Caco-2 (cell line): ENCODE measurements around the gene MACROD1. TPM values are rescaled to one million over a fixed set of nuclear protein-coding genes. Genes with fewer than 3 reads are reported as not detected.

Source experiments
- BruUV-seq: library from RNA; stranded (reverse); fragments of 400-500 nt; replicated peaks from 2 replicates; lab custom pipeline; 2021; lab: Mats Ljungman, UMichigan
- CTCF ChIA-PET: fragments of 300-600 bp; sonication (Branson Sonifier 250); formaldehyde crosslinking; loops from one replicate; lab custom pipeline; 2022; ENCODE audit warnings: antibody characterized with exemption; lab: Charles Lee
- POLR2A ChIA-PET: fragments of 300-600 bp; sonication (Branson Sonifier 250); formaldehyde crosslinking; loops from one replicate; lab custom pipeline; 2022; ENCODE audit warnings: antibody characterized with exemption; lab: Charles Lee
- DNase-seq, 2 experiments: peaks; one replicate each; pipeline versions ENCODE4 v3.0.0 to v3.0.0-alpha.2; 2020 to 2022
- H3K27me3 ChIP-seq: replicated peaks from 2 replicates; pipeline ENCODE4 v1.6.0; 2011; ENCODE audit warnings: low read length; ENCODE audit not compliant: control insufficient read depth, insufficient read depth
- H3K36me3 ChIP-seq: 2 replicates; pipeline ENCODE4 v1.5.1; 2011; ENCODE audit warnings: low read length; ENCODE audit not compliant: control insufficient read depth, insufficient read depth
- H3K4me1 ChIP-seq: fragments of 250-450 bp; sonication (Bioruptor Pico); 2 replicates; pipeline ENCODE4 v1.5.1; 2020; ENCODE audit warnings: mild to moderate bottlenecking
- H3K4me3 ChIP-seq: 2 replicates; pipeline ENCODE4 v1.5.1; 2011; ENCODE audit warnings: low read depth, mild to moderate bottlenecking, control low read depth, low read length
- H3K9me3 ChIP-seq: fragments of 250-450 bp; sonication (Bioruptor Pico); 2 replicates; pipeline ENCODE4 v1.5.1; 2020; ENCODE audit warnings: mild to moderate bottlenecking, moderate library complexity
- H3K27ac Mint-ChIP-seq: one replicate; pipeline ENCODE4 v1.8.0; 2022; ENCODE audit warnings: mixed read lengths; ENCODE audit not compliant: unreplicated experiment
- H3K27me3 Mint-ChIP-seq: one replicate; pipeline ENCODE4 v1.8.0; 2022; ENCODE audit warnings: mixed read lengths; ENCODE audit not compliant: insufficient read depth, unreplicated experiment
- H3K36me3 Mint-ChIP-seq: one replicate; pipeline ENCODE4 v1.8.0; 2022; ENCODE audit warnings: mild to moderate bottlenecking, mixed read lengths; ENCODE audit not compliant: insufficient read depth, unreplicated experiment
- H3K4me1 Mint-ChIP-seq: one replicate; pipeline ENCODE4 v1.8.0; 2022; ENCODE audit warnings: low read depth, mixed read lengths; ENCODE audit not compliant: unreplicated experiment
- H3K4me3 Mint-ChIP-seq: one replicate; pipeline ENCODE4 v1.8.0; 2022; ENCODE audit warnings: mild to moderate bottlenecking, moderate library complexity, mixed read lengths; ENCODE audit not compliant: unreplicated experiment
- H3K9me3 Mint-ChIP-seq: one replicate; pipeline ENCODE4 v1.8.0; 2022; ENCODE audit warnings: mixed read lengths; ENCODE audit not compliant: unreplicated experiment
- CTCF ChIP-seq, 2 experiments: fragments of 200-600 bp in 1 of 2; IDR thresholded peaks; 1 replicate in 1 of 2; 2 replicates in 1 of 2; pipeline versions ENCODE4 v1.5.1 to v1.8.0; 2011 to 2022; ENCODE audit warnings: antibody characterized with exemption in 1 of 2, control low read depth in 1 of 2, inconsistent platforms in 1 of 2, low read depth in 1 of 2, low read length in 1 of 2, mild to moderate bottlenecking in 1 of 2, moderate library complexity in 1 of 2; ENCODE audit not compliant: insufficient read depth in 1 of 2, severe bottlenecking in 1 of 2, unreplicated experiment in 1 of 2
- intact Hi-C: fragments of 100-400 bp; cut with micrococcal nuclease; formaldehyde crosslinking; loops from one replicate; pipeline ENCODE4 v1.10.0; 2022; ENCODE audit not compliant: unreplicated experiment
- total RNA-seq: library from RNA; stranded (reverse); gene quantifications from 2 replicates; pipeline ENCODE4 v1.2.3, GENCODE V29; 2022

MACROD1 gene
- total RNA-seq, 1 experiment from 2014 or later, result 29.6 TPM

GRCh38 chr11:64036087-64037026, 129.6 kb downstream of the MACROD1 start:
- Mint-ChIP-seq H3K27me3 (peaks cover 11% of the 10 kb centered on the region), H3K27ac (no peak overlapping the region), H3K4me1 (peaks cover 4% of the 10 kb centered on the region), H3K9me3 (no peaks in the 10 kb centered on the region), H3K36me3 (no peaks in the 10 kb centered on the region), H3K4me3 (no peak overlapping the region)
- no peaks in the 10 kb centered on the region; the same call in 1 of the 2 replicates for H3K27me3 ChIP-seq
- no peaks in the 10 kb centered on the region; the same call in 1 of the 2 replicates for H3K4me1 ChIP-seq
- intact Hi-C loops, result no loop called here
- BruUV-seq, result no TSS peak
- ChIA-PET POLR2A (no interaction called here), CTCF (no interaction called here)
- no peak for DNase-seq
- no peak for TF ChIP-seq CTCF (IDR thresholded peaks at IDR 0.05; ENCODE audit: insufficient read depth in 1 of 2, low read depth in 1 of 2, low read length in 1 of 2, severe bottlenecking in 1 of 2, unreplicated experiment in 1 of 2)
- H3K4me3 ChIP-seq, result peak overlapping the region; percentile 17
- H3K9me3 ChIP-seq, result no peaks in the 10 kb centered on the region
- no peaks in the 10 kb centered on the region for H3K36me3 ChIP-seq

- no peak for DNase-seq
- BruUV-seq, result no TSS peak
- TF ChIP-seq CTCF (IDR thresholded peaks at IDR 0.05; ENCODE audit: insufficient read depth in 1 of 2, low read depth in 1 of 2, low read length in 1 of 2, severe bottlenecking in 1 of 2, unreplicated experiment in 1 of 2), result no peak
- peak within 1 kb of the TSS; percentile 68 for H3K4me3 Mint-ChIP-seq
- intact Hi-C loops, result no loop called here
- H3K36me3 ChIP-seq, result no peaks in the 10 kb centered on the region
- ChIA-PET CTCF (no interaction called here), POLR2A (no interaction called here)
- no peaks in the 10 kb centered on the region for H3K9me3 Mint-ChIP-seq
- H3K27me3 Mint-ChIP-seq, result peaks cover 11% of the 10 kb centered on the region
- H3K4me1 ChIP-seq, result no peaks in the 10 kb centered on the region; the same call in 1 of the 2 replicates
- peak within 1 kb of the TSS; percentile 17 for H3K4me3 ChIP-seq
- H3K4me1 Mint-ChIP-seq, result no peaks in the 10 kb centered on the region
- no peaks in the 10 kb centered on the region for H3K9me3 ChIP-seq
- H3K36me3 Mint-ChIP-seq, result no peaks in the 10 kb centered on the region
- no peak within 1 kb of the TSS for H3K27ac Mint-ChIP-seq
- H3K27me3 ChIP-seq, result no peaks in the 10 kb centered on the region; the same call in 1 of the 2 replicates
Observed at GRCh38 chr11:64035576-64035975, 130.3 kb downstream of the MACROD1 start, which contains the start of gene FLRT1. Gene FLRT1, plus strand, starts transcription at chr11:64035931. Its CDS starts 80,337 bp downstream, at chr11:64116268.

GRCh38 chr11:64035081-64035524, 130.8 kb downstream of the MACROD1 start:
- TF ChIP-seq CTCF (IDR thresholded peaks at IDR 0.05; ENCODE audit: insufficient read depth in 1 of 2, low read depth in 1 of 2, low read length in 1 of 2, severe bottlenecking in 1 of 2, unreplicated experiment in 1 of 2), result no peak
- Mint-ChIP-seq H3K36me3 (no peaks in the 10 kb centered on the region), H3K9me3 (no peaks in the 10 kb centered on the region), H3K27ac (no peak overlapping the region), H3K27me3 (peaks cover 11% of the 10 kb centered on the region), H3K4me3 (peak overlapping the region; percentile 68), H3K4me1 (no peaks in the 10 kb centered on the region)
- ChIA-PET CTCF (no interaction called here), POLR2A (no interaction called here)
- H3K9me3 ChIP-seq, result no peaks in the 10 kb centered on the region
- peak overlapping the region; percentile 17 for H3K4me3 ChIP-seq
- DNase-seq, result no peak
- no peaks in the 10 kb centered on the region; the same call in 1 of the 2 replicates for H3K4me1 ChIP-seq
- H3K27me3 ChIP-seq, result no peaks in the 10 kb centered on the region; the same call in 1 of the 2 replicates
- H3K36me3 ChIP-seq, result no peaks in the 10 kb centered on the region
- intact Hi-C loops, result no loop called here
- no TSS peak for BruUV-seq
